ENCODE data around the gene SUPT5H.

DNA sequence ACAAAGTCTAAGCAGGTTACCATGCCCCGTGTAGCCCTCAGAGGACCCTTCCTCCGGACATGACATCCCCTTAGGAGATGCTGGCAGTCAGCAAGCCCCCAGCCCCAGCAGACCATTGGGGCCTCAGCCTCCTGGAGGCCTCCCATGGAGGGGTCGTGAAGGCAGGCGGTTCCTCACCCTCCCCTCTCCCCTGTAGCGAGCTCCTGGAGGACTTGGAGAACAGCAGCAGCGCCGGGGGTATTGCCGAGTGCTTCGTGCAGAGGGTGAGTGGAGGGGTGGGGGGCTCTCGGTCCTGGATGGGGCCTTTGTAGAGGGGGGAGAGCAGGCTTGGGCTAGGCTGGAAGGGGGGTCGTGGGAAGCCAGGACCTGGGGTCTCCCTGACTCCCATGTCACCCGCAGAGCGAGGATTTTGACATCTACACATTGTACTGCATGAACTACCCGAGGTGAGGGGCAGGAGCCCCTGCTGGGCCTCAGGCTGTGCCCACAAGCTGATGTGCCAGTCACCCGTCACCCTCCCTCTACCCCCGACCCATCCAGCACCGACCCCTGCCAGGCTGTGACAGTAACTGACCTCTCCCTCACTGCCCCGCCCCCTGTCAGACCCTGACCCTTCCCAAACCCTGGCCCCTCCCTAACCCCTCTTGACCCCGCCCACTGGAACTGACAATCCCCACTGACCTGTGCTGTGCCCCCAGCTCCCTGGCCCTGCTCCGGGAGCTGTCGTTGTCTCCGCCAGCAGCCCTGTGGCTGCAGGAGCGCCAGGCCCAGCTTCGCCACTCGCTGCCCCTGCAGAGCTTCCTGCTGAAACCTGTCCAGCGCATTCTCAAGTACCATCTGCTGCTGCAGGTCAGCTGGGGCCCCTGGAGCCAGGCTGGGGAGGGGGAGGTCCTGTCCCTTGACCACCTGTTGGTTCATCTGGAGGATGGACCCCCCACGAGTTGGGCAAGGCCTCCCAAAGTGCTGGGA is 28.9 kb upstream of the SUPT5H start:
- TF ChIP-seq, protein P1, sequence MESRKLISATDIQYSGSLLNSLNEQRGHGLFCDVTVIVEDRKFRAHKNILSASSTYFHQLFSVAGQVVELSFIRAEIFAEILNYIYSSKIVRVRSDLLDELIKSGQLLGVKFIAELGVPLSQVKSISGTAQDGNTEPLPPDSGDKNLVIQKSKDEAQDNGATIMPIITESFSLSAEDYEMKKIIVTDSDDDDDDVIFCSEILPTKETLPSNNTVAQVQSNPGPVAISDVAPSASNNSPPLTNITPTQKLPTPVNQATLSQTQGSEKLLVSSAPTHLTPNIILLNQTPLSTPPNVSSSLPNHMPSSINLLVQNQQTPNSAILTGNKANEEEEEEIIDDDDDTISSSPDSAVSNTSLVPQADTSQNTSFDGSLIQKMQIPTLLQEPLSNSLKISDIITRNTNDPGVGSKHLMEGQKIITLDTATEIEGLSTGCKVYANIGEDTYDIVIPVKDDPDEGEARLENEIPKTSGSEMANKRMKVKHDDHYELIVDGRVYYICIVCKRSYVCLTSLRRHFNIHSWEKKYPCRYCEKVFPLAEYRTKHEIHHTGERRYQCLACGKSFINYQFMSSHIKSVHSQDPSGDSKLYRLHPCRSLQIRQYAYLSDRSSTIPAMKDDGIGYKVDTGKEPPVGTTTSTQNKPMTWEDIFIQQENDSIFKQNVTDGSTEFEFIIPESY (CRISPR knock-in tag; IDR thresholded peaks at IDR 0.05): no peak; the same call in 1 of the 2 replicates
- TF ChIP-seq HOXA5 (CRISPR knock-in tag; IDR thresholded peaks at IDR 0.05): no peak
- no peak for TF ChIP-seq SNRNP70 (IDR thresholded peaks at IDR 0.05; ENCODE audit: low read depth, low read length)
- no peak for TF ChIP-seq SNAPC2 (CRISPR knock-in tag; IDR thresholded peaks at IDR 0.05)
- no peak for TF ChIP-seq KDM1A (CRISPR knock-in tag; IDR thresholded peaks at IDR 0.05)
- TF ChIP-seq NPAS2 (CRISPR knock-in tag; IDR thresholded peaks at IDR 0.05; ENCODE audit: borderline replicate concordance): no peak
- TF ChIP-seq NFE2L1 (CRISPR knock-in tag; IDR thresholded peaks at IDR 0.05; ENCODE audit: borderline replicate concordance): no peak
- no peak for TF ChIP-seq FOSL1 (CRISPR knock-in tag; IDR thresholded peaks at IDR 0.05; ENCODE audit: borderline replicate concordance)
- TF ChIP-seq, protein P2, sequence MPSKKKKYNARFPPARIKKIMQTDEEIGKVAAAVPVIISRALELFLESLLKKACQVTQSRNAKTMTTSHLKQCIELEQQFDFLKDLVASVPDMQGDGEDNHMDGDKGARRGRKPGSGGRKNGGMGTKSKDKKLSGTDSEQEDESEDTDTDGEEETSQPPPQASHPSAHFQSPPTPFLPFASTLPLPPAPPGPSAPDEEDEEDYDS (CRISPR knock-in tag; IDR thresholded peaks at IDR 0.05): no peak
- TF ChIP-seq EZH2 (conservative IDR thresholded peaks at IDR 0.05; ENCODE audit: low read depth, low read length): no peak
- TF ChIP-seq CBFB (CRISPR knock-in tag; IDR thresholded peaks at IDR 0.05): no peak
